GM19324 (cell line): Measurements from ENCODE around the gene NFAM1.

ENCODE experiments used
- ATAC-seq: cut with Tn5 transposase; IDR thresholded peaks from one replicate; pipeline ENCODE4 v1.9.1; 2021; ENCODE audit warnings: mild to moderate bottlenecking, moderate library complexity; ENCODE audit not compliant: unreplicated experiment, low FRiP score

NFAM1 gene

GRCh38 chr22:42363892-42364291 lies 68.3 kb downstream of the NFAM1 start:
- ATAC-seq: no peak

- no peak for ATAC-seq
Observed at GRCh38 chr22:42361523-42361922, 70.7 kb downstream of the NFAM1 start.

GRCh38 chr22:42360348-42360747 lies 71.9 kb downstream of the NFAM1 start:
- ATAC-seq: no peak

- no peak for ATAC-seq
Observed at GRCh38 chr22:42358643-42359558, 73.3 kb downstream of the NFAM1 start.

- ATAC-seq: no peak
Observed at GRCh38 chr22:42357634-42358296, 74.4 kb downstream of the NFAM1 start.

GRCh38 chr22:42357221-42357620 lies 75.0 kb downstream of the NFAM1 start:
- no peak for ATAC-seq

- no peak for ATAC-seq
Observed at GRCh38 chr22:42356533-42356932, 75.7 kb downstream of the NFAM1 start.

- ATAC-seq: no peak
Observed at GRCh38 chr22:42353883-42354727, 78.1 kb downstream of the NFAM1 start.

- ATAC-seq: no peak
Observed at GRCh38 chr22:42350373-42350772, 81.8 kb downstream of the NFAM1 start.

GRCh38 chr22:42347281-42347824 lies 84.8 kb downstream of the NFAM1 start:
- ATAC-seq: no peak

- ATAC-seq: no peak
Observed at GRCh38 chr22:42346722-42347121, 85.5 kb downstream of the NFAM1 start.

- ATAC-seq: no peak
Observed at GRCh38 chr22:42345458-42345857, 86.7 kb downstream of the NFAM1 start.

- ATAC-seq: no peak
Observed at GRCh38 chr22:42344361-42344905, 87.8 kb downstream of the NFAM1 start.

GRCh38 chr22:42343531-42344081 lies 88.6 kb downstream of the NFAM1 start:
- ATAC-seq: no peak

GRCh38 chr22:42343121-42343454 lies 89.1 kb downstream of the NFAM1 start:
- no peak for ATAC-seq

- ATAC-seq: no peak
Observed at GRCh38 chr22:42342426-42343120, 89.6 kb downstream of the NFAM1 start.

- no peak for ATAC-seq
Observed at GRCh38 chr22:42341779-42342178, 90.4 kb downstream of the NFAM1 start.

GRCh38 chr22:42340829-42341383 lies 91.3 kb downstream of the NFAM1 start:
- ATAC-seq: no peak

GRCh38 chr22:42340150-42340549 lies 92.1 kb downstream of the NFAM1 start:
- ATAC-seq: no peak
